Upper lobe of left lung (tissue), 4 donors: ENCODE data around the gene ATP13A2.

Experiments
- POLR2A ChIP-seq, 4 donors: fragments of 450-650 bp; IDR thresholded peaks; one replicate each; pipeline ENCODE4 v1.5.1; 2016 to 2017; ENCODE audit warnings: antibody characterized with exemption in 4 of 4, mild to moderate bottlenecking in 2 of 4
- POLR2AphosphoS5 ChIP-seq, 2 donors: sonication (generic); formaldehyde crosslinking; IDR thresholded peaks; one replicate each; pipeline ENCODE4 v1.5.1; 2017; ENCODE audit warnings: antibody characterized with exemption in 2 of 2
- TF ChIP-seq, protein P1 (sequence below), 6 experiments: fragments of 450-650 bp in 4 of 6; fragments of 200-600 bp in 2 of 6; sonication (generic) in 2 of 6; IDR thresholded peaks; one replicate each; pipeline ENCODE4 v1.5.1; 2016 to 2019; ENCODE audit warnings: antibody characterized with exemption in 6 of 6

DNA sequence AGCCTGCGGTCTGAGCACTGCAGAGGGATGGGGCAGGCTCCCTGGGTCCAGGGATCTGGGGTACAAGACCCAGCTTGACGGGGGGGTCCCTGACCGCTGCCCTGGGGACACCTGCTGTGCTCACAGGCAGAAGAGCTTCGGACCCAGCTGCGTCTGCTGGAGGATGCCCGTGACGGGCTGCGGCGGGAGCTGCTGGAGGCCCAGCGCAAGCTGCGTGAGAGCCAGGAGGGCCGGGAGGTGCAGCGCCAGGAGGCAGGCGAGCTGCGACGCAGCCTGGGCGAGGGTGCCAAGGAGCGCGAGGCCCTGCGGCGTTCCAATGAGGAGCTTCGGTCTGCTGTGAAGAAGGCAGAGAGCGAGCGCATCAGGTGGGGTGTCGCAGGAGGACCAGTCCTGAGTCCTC is 56.5 kb downstream of the ATP13A2 start:
- TF ChIP-seq, protein P1, sequence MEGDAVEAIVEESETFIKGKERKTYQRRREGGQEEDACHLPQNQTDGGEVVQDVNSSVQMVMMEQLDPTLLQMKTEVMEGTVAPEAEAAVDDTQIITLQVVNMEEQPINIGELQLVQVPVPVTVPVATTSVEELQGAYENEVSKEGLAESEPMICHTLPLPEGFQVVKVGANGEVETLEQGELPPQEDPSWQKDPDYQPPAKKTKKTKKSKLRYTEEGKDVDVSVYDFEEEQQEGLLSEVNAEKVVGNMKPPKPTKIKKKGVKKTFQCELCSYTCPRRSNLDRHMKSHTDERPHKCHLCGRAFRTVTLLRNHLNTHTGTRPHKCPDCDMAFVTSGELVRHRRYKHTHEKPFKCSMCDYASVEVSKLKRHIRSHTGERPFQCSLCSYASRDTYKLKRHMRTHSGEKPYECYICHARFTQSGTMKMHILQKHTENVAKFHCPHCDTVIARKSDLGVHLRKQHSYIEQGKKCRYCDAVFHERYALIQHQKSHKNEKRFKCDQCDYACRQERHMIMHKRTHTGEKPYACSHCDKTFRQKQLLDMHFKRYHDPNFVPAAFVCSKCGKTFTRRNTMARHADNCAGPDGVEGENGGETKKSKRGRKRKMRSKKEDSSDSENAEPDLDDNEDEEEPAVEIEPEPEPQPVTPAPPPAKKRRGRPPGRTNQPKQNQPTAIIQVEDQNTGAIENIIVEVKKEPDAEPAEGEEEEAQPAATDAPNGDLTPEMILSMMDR (IDR thresholded peaks at IDR 0.05): no peak
- no peak for TF ChIP-seq POLR2AphosphoS5 (IDR thresholded peaks at IDR 0.05)
- no peak for TF ChIP-seq POLR2A (IDR thresholded peaks at IDR 0.05)
